Measurements from ENCODE around the gene CEP70.

CEP70 gene

GRCh38 chr3:138471481-138471880 is 122.6 kb downstream of the CEP70 start:
- H3K27me3 Mint-ChIP-seq (ENCODE audit: low read depth), result no peaks in the 10 kb centered on the region

GRCh38 chr3:138470687-138471086 is 123.4 kb downstream of the CEP70 start:
- TF ChIP-seq, protein P1, sequence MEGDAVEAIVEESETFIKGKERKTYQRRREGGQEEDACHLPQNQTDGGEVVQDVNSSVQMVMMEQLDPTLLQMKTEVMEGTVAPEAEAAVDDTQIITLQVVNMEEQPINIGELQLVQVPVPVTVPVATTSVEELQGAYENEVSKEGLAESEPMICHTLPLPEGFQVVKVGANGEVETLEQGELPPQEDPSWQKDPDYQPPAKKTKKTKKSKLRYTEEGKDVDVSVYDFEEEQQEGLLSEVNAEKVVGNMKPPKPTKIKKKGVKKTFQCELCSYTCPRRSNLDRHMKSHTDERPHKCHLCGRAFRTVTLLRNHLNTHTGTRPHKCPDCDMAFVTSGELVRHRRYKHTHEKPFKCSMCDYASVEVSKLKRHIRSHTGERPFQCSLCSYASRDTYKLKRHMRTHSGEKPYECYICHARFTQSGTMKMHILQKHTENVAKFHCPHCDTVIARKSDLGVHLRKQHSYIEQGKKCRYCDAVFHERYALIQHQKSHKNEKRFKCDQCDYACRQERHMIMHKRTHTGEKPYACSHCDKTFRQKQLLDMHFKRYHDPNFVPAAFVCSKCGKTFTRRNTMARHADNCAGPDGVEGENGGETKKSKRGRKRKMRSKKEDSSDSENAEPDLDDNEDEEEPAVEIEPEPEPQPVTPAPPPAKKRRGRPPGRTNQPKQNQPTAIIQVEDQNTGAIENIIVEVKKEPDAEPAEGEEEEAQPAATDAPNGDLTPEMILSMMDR (IDR thresholded peaks at IDR 0.05; ENCODE audit: unreplicated experiment in 3 of 3), result no peak
- Mint-ChIP-seq H3K4me3 (no peak overlapping the region), H3K36me3 (ENCODE audit: low read depth) (no peaks in the 10 kb centered on the region), H3K27ac (no peak overlapping the region), H3K27me3 (ENCODE audit: low read depth) (no peaks in the 10 kb centered on the region), H3K9me3 (no peaks in the 10 kb centered on the region), H3K4me1 (peaks cover 12% of the 10 kb centered on the region)

More at GRCh38 chr3:138471481-138471880, 122.6 kb downstream of the CEP70 start:
- peaks cover 4% of the 10 kb centered on the region for H3K4me1 Mint-ChIP-seq
- H3K9me3 Mint-ChIP-seq, result no peaks in the 10 kb centered on the region
- TF ChIP-seq, protein P1 (IDR thresholded peaks at IDR 0.05; ENCODE audit: unreplicated experiment in 3 of 3), result no peak
- no peak overlapping the region for H3K27ac Mint-ChIP-seq
- no peak overlapping the region for H3K4me3 Mint-ChIP-seq
- H3K36me3 Mint-ChIP-seq (ENCODE audit: low read depth), result no peaks in the 10 kb centered on the region

DNA sequence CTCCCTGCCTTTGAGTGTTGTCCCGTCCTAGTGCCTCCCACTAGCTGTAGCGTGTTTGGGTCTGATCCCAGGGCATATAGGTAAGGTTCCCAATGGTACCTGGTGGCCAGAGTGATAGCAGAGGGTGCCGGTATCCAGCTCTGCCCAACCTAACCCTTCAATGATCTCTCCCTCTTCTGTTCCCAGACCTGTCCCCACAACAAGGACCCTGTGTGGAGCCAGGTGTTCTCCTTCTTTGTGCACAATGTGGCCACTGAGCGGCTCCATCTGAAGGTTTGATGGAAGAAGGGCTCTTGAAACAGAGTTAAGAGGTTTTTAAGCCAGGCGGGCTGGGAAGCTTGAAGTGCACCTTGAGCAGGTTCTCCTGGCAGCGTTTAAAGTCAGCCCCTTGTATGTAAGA is 124.2 kb downstream of the CEP70 start:
- Mint-ChIP-seq H3K27me3 (ENCODE audit: low read depth) (no peaks in the 10 kb centered on the region), H3K27ac (no peak overlapping the region), H3K4me1 (peaks cover 19% of the 10 kb centered on the region), H3K4me3 (no peak overlapping the region), H3K9me3 (no peaks in the 10 kb centered on the region), H3K36me3 (ENCODE audit: low read depth) (no peaks in the 10 kb centered on the region)
- TF ChIP-seq, protein P1 (IDR thresholded peaks at IDR 0.05; ENCODE audit: unreplicated experiment in 3 of 3), result no peak

- Mint-ChIP-seq H3K9me3 (no peaks in the 10 kb centered on the region), H3K27me3 (ENCODE audit: low read depth) (no peaks in the 10 kb centered on the region)
Measured at GRCh38 chr3:138468886-138469285, 125.2 kb downstream of the CEP70 start.

GRCh38 chr3:138468451-138468850 is 125.6 kb downstream of the CEP70 start:
- H3K36me3 Mint-ChIP-seq (ENCODE audit: low read depth), result no peaks in the 10 kb centered on the region
- no peaks in the 10 kb centered on the region for H3K9me3 Mint-ChIP-seq
- H3K4me3 Mint-ChIP-seq, result no peak overlapping the region
- H3K4me1 Mint-ChIP-seq, result peaks cover 33% of the 10 kb centered on the region
- TF ChIP-seq, protein P1 (IDR thresholded peaks at IDR 0.05; ENCODE audit: unreplicated experiment in 3 of 3), result no peak
- H3K27ac Mint-ChIP-seq, result no peak overlapping the region
- H3K27me3 Mint-ChIP-seq (ENCODE audit: low read depth), result no peaks in the 10 kb centered on the region

More at GRCh38 chr3:138468886-138469285, 125.2 kb downstream of the CEP70 start:
- Mint-ChIP-seq H3K27ac (no peak overlapping the region), H3K36me3 (ENCODE audit: low read depth) (no peaks in the 10 kb centered on the region), H3K4me1 (peaks cover 28% of the 10 kb centered on the region), H3K4me3 (no peak overlapping the region)
- TF ChIP-seq, protein P1 (IDR thresholded peaks at IDR 0.05; ENCODE audit: unreplicated experiment in 3 of 3), result no peak

DNA sequence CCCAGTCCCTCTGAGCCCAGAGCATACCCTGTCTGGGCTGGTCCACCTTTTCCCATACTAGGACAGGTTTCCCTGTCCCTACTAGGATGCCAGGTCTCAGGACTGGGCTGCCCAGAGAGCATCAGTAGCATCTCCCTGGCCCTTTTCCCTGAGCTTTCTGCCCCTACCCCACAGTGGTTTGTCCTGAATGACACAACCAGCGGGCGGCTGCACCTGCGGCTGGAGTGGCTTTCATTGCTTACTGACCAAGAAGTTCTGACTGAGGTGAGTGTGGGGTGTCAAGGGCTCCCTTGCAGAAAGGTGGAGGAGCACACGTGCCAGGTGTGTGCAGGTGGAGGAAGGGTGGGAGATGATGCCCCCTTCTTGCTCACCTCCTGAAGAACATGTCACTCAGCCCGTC is 126.1 kb downstream of the CEP70 start:
- TF ChIP-seq, protein P1 (IDR thresholded peaks at IDR 0.05; ENCODE audit: unreplicated experiment in 3 of 3), result no peak
- H3K27ac Mint-ChIP-seq, result no peak overlapping the region
- H3K9me3 Mint-ChIP-seq, result no peaks in the 10 kb centered on the region
- H3K36me3 Mint-ChIP-seq (ENCODE audit: low read depth), result no peaks in the 10 kb centered on the region
- H3K4me3 Mint-ChIP-seq, result no peak overlapping the region
- H3K4me1 Mint-ChIP-seq, result peaks cover 35% of the 10 kb centered on the region
- H3K27me3 Mint-ChIP-seq (ENCODE audit: low read depth), result no peaks in the 10 kb centered on the region

Data from nephron (organoid).